HG02678 (cell line): ENCODE measurements around the gene NFYA.
"Not testable (repeated sequence)": the region's sequence is repeated elsewhere in the genome, so short reads cannot be mapped to it uniquely, and the experiment has no call there.

Source experiments
- ATAC-seq: cut with Tn5 transposase; IDR thresholded peaks from one replicate; pipeline ENCODE4 v1.9.1; 2021; ENCODE audit warnings: mild to moderate bottlenecking, moderate library complexity; ENCODE audit not compliant: unreplicated experiment

Gene NFYA

DNA sequence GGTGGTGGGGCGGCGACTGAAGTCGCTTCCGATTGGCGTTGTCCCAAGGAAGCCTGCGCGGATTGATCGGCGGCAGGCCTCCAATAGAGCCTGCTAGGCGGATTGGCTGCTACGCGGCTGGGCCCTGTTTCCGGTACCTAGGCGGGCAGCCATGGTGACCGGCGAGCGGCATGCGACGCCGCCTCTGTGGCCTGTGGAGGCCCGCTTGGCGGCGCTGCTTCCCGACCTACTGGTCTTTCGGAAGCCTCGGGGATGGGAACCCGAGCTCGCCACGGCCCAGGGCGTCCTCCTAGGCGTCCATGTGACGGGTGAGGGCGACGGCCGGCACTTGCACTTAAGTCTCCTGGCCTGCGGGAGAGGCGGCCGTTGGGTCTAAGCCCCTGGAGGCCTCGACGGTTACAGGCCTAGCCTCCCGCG lies 28.1 kb downstream of the NFYA start:
- ATAC-seq: no peak

DNA sequence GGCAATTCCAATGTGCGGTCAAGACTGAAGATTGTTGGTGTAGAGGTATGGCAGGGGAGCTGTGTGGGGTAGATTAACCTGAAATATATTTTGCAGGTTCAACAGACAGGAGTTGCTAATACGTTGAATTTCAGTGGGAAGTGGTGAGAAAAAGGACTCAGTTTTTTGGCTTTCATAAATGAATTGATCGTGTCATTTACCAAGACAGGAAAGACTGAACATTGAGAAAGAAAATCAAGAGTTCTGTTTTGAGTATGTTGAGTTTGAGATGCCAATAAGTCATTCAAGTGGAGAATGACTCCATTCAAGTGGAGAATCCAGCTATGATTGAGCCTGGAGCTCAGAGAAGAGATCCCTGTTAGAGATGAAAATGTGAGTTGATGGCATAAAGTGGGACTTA lies 31.1 kb downstream of the NFYA start:
- no peak for ATAC-seq

DNA sequence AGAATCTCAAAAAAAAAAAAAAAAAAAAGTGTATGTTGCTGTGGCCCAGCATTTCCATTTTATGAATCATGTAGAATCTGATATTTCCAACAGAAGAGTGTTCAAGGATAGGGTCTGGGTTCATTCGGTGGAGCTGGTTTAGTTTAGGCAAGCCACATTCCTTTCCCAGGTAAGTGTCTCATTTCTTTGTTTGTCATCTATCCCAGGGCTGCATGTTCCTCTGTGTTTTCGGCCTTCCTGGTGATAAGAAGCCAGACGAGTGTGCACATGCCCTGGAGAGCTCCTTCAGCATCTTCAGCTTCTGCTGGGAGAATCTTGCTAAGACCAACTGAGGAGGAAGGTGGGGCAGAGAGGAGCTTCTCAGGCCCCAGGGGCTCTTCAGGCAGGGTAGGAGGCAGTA lies 38.2 kb downstream of the NFYA start:
- no peak for ATAC-seq

DNA sequence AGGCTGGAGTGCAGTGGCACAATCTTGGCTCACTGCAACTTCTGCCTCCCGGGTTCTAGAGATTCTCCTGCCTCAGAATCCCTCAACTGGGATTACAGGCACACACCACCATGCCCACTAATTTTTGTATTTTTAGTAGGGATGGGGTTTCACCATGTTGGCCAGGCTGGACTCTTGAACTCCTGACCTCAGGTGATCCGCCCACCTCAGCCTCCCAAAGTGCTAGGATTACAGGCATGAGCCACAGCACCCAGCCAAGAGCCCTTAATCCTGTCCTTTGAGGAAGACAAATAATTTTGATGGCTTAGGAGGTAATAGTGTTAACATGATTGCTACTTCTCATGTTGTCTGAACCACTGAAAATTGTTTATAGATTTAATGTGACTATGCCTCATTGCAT lies 42.3 kb downstream of the NFYA start:
- not testable (repeated sequence) for ATAC-seq

DNA sequence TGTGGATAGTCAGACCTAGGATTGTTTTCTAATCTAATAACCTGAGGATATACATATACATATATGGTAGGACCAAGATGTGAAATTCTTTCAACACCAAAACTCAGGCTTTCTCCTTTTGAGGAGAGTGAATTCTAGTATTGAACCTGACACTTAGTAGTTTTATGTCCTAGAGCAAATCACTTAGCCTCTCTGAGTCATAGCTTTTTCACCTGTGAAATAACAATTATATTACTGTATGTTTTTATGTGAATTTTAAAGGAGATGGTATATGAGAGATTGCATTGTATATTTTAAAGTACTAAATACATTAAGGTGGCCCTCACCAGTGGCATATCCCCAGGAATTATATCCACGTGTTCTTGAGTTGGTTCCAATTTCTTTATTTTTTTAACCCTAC lies 46.7 kb downstream of the NFYA start:
- no peak for ATAC-seq

DNA sequence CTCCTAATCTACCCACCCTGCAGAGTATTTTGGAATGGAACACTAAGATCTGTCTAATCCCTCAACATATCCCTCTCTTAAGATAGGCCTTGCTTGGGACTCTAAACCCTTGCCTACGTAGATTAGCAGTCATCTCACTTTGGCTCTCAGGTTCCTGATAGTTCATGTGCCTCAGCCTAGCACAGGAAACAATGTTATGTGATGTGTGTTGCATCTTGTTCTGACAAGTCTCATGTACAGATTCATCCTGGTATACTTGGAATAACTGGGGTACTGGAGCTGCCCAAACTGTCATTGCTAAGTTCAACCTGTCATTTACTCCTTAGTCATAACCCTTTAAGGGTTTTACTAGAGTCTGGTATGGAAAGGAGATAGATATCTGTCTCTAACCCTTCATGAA lies 47.3 kb downstream of the NFYA start:
- ATAC-seq: no peak

DNA sequence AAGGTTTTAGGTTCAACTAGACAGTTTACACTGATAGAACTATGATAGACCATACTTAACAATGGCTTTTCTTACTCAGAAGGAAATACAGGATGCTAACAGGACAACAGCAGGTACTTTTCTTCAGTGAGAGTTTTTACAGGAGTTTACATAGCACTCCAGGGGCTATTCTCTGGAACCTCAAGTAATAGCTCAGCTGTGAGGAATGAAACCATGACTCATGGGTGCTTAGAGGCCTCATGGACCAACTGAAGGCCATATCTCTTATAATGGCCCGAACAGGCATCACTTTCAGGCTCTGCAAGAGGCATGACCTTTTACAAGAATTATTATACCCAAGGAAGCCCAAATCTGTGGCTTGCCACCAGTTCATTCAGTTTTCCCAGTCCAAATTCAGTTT lies 49.6 kb downstream of the NFYA start:
- ATAC-seq: no peak

DNA sequence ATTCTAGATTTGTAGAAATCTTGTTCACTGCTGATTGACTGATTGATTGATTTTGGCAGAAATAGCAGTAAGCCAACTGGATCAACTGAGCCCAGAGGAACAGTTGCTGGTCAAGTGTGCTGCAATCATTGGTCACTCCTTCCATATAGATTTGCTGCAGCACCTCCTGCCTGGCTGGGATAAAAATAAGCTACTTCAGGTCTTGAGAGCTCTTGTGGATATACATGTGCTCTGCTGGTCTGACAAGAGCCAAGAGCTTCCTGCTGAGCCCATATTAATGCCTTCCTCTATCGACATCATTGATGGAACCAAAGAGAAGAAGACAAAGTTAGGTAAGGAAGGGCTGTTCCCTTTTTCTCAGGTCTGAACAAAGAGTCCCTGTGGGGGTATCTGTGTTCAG lies 50.1 kb downstream of the NFYA start:
- ATAC-seq: no peak

DNA sequence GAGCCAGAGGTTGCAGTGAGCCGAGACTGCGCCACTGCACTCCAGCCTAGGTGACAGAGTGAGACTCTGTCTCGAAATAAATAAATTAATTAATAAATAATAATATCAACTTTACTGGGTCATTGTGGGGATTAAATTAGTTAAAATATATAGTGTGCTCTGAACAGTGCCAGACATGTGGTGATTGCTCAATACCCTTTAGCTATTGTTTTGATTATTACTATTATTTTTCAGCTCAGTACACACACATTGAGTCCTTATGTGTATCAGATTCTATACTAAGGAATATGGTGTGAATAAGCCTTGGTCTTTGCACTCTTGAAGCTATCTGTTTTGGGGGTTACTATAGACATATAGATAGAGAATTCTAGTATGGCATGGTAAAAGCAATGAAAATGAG lies 52.5 kb downstream of the NFYA start:
- no peak for ATAC-seq

DNA sequence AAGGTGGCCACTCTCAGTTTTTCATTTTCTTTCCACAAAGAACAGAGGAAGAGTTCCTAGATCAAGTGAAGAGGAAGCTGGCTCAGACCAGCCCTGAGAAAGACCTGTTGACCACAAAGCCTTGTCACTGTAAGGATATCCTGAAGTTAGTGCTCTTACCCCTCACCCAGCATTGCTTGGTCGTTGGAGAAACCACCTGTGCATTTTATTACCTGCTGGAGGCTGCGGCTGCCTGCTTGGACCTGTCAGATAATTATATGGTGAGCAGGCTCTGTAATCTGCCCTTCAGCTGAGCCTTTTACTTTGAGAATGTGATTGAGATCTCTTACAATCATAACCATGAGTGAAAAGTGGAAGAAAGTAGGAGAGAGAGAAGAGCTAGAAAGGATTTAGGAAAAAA lies 59.5 kb downstream of the NFYA start:
- ATAC-seq: no peak

DNA sequence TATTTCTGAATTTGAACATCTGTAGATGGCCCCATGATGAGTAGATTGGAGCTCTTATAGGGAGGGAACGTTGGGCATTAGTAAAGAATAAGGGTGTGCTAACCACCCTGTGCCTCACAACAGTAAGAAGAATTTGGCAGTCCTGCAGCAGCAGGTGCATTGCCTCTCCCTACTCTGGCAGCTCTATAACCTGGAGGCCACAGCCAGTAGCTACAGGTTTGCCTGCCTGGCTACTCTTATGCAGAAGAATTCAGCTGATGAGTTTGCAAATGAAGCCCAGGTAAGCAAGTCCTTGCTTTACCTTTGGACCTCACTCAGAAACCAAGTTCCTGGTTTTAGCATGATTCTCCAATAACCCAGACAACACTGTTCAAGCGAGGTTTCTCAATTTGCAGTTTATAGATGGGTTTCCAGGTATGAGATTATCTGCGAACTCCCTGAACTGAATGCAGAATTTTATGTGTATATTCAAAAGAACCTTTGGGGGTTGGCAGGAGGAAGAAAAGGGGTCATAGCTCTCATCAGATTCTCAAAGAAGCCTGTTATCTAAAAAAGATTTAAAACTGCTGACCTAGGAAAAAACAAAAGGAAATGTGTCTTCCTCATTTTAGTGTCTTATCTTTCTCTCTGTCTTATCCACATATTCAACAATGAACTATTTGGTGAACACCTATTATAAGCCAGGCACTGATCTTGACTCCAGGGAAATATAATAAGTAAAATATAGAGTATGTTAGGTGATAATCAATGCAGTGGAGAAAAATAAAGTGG lies 62.5 kb downstream of the NFYA start:
- no peak for ATAC-seq

DNA sequence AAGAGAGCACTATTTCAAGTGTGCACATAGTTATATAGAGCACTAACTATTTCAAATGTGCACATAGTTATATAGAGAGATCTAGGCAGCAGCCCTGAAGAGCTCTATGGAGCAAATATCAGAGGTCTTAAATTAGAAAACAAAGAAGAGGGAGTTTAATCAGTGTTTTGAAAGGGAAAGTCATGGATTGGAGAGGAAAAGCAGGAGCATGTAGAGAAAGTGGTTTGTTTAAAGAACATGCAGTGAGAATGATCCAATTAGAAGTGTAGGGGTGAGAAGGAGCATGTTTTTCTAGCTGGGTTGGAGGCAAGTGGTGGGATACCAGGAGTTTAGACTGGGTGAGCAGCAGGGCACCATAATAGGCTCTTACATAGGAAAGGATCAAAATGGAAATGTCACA lies 64.1 kb downstream of the NFYA start:
- no peak for ATAC-seq

DNA sequence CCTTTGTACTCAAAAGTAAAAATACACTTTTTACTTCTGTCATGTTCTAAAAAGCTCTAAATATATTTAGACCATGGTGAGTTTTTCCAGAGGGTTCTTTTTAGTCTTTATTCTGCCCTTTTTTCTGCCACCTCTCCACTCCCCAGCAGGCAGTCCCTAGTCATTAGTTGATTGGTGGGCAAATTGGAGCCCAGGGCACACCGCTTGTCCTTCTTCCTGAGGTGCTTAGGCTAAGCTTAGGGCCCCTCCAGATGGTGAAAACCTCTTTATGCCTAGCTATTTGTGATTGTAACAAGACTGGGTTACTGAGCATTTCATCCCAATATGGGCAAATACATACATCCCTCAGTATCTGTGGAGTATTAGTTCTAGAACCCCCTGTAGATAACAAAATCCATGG lies 75.1 kb downstream of the NFYA start:
- no peak for ATAC-seq
